ENCODE results near the gene TMEM178B. TPM values are rescaled to one million over a fixed set of nuclear protein-coding genes. Genes with fewer than 3 reads are reported as not detected.

TMEM178B gene
- total and polyA plus RNA-seq, 9 of the 15 experiments (the other 6 are each of a cell fraction or from before 2014, with no cell fraction given): under 0.01 to 0.03 (median 0.01) TPM; not detected in 5

DNA sequence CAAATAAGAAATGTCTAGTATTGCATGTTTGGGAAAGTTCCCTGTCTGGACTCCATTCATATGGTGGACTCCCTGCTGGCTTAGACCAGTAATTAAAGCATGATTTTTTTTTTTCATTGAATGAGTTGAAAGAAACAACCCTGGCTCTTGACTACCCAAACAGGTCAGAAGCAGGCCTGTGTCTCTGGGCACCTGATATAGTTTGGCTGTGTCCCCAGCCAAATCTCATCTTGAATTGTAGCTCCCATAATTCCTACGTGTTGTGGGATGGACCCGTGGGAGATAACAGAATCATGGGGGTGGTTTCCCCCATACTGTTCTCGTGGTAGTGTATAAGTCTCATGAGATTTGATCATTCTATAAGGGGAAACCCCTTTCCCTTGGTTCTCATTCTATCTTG, 206.2 kb downstream of the TMEM178B start:
- no peaks in the 10 kb centered on the region for H3K9me1 ChIP-seq (ENCODE audit: control insufficient read depth, insufficient read depth, low read length)
- CTCF ChIA-PET (ENCODE audit: low intra/inter-chr PET ratio): no interaction called here
- no peaks in the 10 kb centered on the region for H4K20me1 ChIP-seq (replicated peaks; ENCODE audit: control insufficient read depth, insufficient read depth, low read length)
- in situ Hi-C loops (cut with MboI): no loop called here
- H3K79me2 ChIP-seq (ENCODE audit: control insufficient read depth, insufficient read depth, low read length): no peaks in the 10 kb centered on the region
- no peak overlapping the region for H2AFZ ChIP-seq (ENCODE audit: low read depth, low read length)
- H3K9ac ChIP-seq (ENCODE audit: insufficient read depth in 1 of 2, low read depth in 2 of 2, low read length in 2 of 2): no peak overlapping the region
- intact Hi-C loops (cut with micrococcal nuclease): no loop called here
- BruUV-seq (replicated peaks): no TSS peak
- no peak for ATAC-seq
- 0% methylated on average over 3 of the region's 3 CpGs for WGBS (ENCODE audit: insufficient coverage, low coverage, missing lambda C conversion rate)
- H3K27ac ChIP-seq (ENCODE audit: extremely low read depth, low read depth, low read length): no peak overlapping the region
- H3K4me2 ChIP-seq (ENCODE audit: insufficient read depth, low read length): no peak overlapping the region
- no peaks in the 10 kb centered on the region for H3K36me3 ChIP-seq (ENCODE audit: control insufficient read depth, insufficient read depth, low read length)
- peaks cover 8 to 13% of the 10 kb centered on the region in 2 experiments; a peak in 4 of 5 replicates for H3K27me3 ChIP-seq (ENCODE audit: control insufficient read depth in 2 of 2, insufficient read depth in 2 of 2, low read length in 2 of 2)
- no peak for DNase-seq (ENCODE audit: extremely low read depth in 1 of 4, low spot score in 3 of 4)
- H3K4me1 ChIP-seq (replicated peaks in 1 of 2; ENCODE audit: control insufficient read depth in 2 of 2, insufficient read depth in 2 of 2, low read length in 2 of 2): no peaks in the 10 kb centered on the region
- no peak for FAIRE-seq
- no peak overlapping the region for H3K4me3 ChIP-seq
- no peaks in the 10 kb centered on the region for H3K9me3 ChIP-seq (replicated peaks; ENCODE audit: control insufficient read depth, insufficient read depth, low read depth, low read length)
- POLR2A ChIA-PET: interaction anchor here (0.6 kb wide), 2 partner anchors 7 to 41 kb away, joined by 3 read pairs; no protein-coding TSS in a partner anchor
- TF ChIP-seq, protein P1, sequence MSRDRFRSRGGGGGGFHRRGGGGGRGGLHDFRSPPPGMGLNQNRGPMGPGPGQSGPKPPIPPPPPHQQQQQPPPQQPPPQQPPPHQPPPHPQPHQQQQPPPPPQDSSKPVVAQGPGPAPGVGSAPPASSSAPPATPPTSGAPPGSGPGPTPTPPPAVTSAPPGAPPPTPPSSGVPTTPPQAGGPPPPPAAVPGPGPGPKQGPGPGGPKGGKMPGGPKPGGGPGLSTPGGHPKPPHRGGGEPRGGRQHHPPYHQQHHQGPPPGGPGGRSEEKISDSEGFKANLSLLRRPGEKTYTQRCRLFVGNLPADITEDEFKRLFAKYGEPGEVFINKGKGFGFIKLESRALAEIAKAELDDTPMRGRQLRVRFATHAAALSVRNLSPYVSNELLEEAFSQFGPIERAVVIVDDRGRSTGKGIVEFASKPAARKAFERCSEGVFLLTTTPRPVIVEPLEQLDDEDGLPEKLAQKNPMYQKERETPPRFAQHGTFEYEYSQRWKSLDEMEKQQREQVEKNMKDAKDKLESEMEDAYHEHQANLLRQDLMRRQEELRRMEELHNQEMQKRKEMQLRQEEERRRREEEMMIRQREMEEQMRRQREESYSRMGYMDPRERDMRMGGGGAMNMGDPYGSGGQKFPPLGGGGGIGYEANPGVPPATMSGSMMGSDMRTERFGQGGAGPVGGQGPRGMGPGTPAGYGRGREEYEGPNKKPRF (IDR thresholded peaks at IDR 0.05; ENCODE audit: low read depth, low read length): no peak
- TF ChIP-seq GTF2E2 (tag; IDR thresholded peaks at IDR 0.05): no peak
- TF ChIP-seq, protein P2, sequence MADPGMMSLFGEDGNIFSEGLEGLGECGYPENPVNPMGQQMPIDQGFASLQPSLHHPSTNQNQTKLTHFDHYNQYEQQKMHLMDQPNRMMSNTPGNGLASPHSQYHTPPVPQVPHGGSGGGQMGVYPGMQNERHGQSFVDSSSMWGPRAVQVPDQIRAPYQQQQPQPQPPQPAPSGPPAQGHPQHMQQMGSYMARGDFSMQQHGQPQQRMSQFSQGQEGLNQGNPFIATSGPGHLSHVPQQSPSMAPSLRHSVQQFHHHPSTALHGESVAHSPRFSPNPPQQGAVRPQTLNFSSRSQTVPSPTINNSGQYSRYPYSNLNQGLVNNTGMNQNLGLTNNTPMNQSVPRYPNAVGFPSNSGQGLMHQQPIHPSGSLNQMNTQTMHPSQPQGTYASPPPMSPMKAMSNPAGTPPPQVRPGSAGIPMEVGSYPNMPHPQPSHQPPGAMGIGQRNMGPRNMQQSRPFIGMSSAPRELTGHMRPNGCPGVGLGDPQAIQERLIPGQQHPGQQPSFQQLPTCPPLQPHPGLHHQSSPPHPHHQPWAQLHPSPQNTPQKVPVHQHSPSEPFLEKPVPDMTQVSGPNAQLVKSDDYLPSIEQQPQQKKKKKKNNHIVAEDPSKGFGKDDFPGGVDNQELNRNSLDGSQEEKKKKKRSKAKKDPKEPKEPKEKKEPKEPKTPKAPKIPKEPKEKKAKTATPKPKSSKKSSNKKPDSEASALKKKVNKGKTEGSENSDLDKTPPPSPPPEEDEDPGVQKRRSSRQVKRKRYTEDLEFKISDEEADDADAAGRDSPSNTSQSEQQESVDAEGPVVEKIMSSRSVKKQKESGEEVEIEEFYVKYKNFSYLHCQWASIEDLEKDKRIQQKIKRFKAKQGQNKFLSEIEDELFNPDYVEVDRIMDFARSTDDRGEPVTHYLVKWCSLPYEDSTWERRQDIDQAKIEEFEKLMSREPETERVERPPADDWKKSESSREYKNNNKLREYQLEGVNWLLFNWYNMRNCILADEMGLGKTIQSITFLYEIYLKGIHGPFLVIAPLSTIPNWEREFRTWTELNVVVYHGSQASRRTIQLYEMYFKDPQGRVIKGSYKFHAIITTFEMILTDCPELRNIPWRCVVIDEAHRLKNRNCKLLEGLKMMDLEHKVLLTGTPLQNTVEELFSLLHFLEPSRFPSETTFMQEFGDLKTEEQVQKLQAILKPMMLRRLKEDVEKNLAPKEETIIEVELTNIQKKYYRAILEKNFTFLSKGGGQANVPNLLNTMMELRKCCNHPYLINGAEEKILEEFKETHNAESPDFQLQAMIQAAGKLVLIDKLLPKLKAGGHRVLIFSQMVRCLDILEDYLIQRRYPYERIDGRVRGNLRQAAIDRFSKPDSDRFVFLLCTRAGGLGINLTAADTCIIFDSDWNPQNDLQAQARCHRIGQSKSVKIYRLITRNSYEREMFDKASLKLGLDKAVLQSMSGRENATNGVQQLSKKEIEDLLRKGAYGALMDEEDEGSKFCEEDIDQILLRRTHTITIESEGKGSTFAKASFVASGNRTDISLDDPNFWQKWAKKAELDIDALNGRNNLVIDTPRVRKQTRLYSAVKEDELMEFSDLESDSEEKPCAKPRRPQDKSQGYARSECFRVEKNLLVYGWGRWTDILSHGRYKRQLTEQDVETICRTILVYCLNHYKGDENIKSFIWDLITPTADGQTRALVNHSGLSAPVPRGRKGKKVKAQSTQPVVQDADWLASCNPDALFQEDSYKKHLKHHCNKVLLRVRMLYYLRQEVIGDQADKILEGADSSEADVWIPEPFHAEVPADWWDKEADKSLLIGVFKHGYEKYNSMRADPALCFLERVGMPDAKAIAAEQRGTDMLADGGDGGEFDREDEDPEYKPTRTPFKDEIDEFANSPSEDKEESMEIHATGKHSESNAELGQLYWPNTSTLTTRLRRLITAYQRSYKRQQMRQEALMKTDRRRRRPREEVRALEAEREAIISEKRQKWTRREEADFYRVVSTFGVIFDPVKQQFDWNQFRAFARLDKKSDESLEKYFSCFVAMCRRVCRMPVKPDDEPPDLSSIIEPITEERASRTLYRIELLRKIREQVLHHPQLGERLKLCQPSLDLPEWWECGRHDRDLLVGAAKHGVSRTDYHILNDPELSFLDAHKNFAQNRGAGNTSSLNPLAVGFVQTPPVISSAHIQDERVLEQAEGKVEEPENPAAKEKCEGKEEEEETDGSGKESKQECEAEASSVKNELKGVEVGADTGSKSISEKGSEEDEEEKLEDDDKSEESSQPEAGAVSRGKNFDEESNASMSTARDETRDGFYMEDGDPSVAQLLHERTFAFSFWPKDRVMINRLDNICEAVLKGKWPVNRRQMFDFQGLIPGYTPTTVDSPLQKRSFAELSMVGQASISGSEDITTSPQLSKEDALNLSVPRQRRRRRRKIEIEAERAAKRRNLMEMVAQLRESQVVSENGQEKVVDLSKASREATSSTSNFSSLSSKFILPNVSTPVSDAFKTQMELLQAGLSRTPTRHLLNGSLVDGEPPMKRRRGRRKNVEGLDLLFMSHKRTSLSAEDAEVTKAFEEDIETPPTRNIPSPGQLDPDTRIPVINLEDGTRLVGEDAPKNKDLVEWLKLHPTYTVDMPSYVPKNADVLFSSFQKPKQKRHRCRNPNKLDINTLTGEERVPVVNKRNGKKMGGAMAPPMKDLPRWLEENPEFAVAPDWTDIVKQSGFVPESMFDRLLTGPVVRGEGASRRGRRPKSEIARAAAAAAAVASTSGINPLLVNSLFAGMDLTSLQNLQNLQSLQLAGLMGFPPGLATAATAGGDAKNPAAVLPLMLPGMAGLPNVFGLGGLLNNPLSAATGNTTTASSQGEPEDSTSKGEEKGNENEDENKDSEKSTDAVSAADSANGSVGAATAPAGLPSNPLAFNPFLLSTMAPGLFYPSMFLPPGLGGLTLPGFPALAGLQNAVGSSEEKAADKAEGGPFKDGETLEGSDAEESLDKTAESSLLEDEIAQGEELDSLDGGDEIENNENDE (IDR thresholded peaks at IDR 0.05; ENCODE audit: low read depth, low read length): no peak
- TF ChIP-seq, protein P3, sequence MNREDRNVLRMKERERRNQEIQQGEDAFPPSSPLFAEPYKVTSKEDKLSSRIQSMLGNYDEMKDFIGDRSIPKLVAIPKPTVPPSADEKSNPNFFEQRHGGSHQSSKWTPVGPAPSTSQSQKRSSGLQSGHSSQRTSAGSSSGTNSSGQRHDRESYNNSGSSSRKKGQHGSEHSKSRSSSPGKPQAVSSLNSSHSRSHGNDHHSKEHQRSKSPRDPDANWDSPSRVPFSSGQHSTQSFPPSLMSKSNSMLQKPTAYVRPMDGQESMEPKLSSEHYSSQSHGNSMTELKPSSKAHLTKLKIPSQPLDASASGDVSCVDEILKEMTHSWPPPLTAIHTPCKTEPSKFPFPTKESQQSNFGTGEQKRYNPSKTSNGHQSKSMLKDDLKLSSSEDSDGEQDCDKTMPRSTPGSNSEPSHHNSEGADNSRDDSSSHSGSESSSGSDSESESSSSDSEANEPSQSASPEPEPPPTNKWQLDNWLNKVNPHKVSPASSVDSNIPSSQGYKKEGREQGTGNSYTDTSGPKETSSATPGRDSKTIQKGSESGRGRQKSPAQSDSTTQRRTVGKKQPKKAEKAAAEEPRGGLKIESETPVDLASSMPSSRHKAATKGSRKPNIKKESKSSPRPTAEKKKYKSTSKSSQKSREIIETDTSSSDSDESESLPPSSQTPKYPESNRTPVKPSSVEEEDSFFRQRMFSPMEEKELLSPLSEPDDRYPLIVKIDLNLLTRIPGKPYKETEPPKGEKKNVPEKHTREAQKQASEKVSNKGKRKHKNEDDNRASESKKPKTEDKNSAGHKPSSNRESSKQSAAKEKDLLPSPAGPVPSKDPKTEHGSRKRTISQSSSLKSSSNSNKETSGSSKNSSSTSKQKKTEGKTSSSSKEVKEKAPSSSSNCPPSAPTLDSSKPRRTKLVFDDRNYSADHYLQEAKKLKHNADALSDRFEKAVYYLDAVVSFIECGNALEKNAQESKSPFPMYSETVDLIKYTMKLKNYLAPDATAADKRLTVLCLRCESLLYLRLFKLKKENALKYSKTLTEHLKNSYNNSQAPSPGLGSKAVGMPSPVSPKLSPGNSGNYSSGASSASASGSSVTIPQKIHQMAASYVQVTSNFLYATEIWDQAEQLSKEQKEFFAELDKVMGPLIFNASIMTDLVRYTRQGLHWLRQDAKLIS (CRISPR knock-in tag; IDR thresholded peaks at IDR 0.05): no peak
